PC-9 (cell line): Measurements from ENCODE around the gene HENMT1. TPM values are rescaled to one million over a fixed set of nuclear protein-coding genes. Genes with fewer than 3 reads are reported as not detected.

Experiments used
- BruUV-seq: library from RNA; stranded (reverse); fragments of 400-500 nt; replicated peaks from 2 replicates; lab custom pipeline; 2021; lab: Mats Ljungman, UMichigan
- CTCF ChIA-PET: fragments of 300-600 bp; sonication (Branson Sonifier 250); formaldehyde crosslinking; loops from one replicate; lab custom pipeline; 2022; ENCODE audit warnings: antibody characterized with exemption; lab: Charles Lee
- POLR2A ChIA-PET: fragments of 300-600 bp; sonication (Branson Sonifier 250); formaldehyde crosslinking; loops from one replicate; lab custom pipeline; 2022; ENCODE audit warnings: antibody characterized with exemption; ENCODE audit not compliant: unreplicated experiment; lab: Charles Lee
- DNase-seq, 2 experiments: peaks; one replicate each; pipeline versions ENCODE4 v3.0.0 to v3.0.0-alpha.2; 2015 to 2022; ENCODE audit warnings: mixed read lengths in 1 of 2
- H2AFZ ChIP-seq: fragments of 200-600 bp; sonication (generic); 2 replicates; pipeline ENCODE4 v1.8.1; 2017; ENCODE audit warnings: antibody characterized with exemption
- H3F3A ChIP-seq: fragments of 200-600 bp; sonication (generic); 2 replicates; pipeline ENCODE4 v1.8.1; 2017; ENCODE audit warnings: antibody characterized with exemption, mild to moderate bottlenecking, low read depth; ENCODE audit not compliant: insufficient read depth
- H3K27ac ChIP-seq: fragments of 200-600 bp; sonication (generic); 2 replicates; pipeline ENCODE4 v1.6.1; 2016; ENCODE audit warnings: mixed run types
- H3K27me3 ChIP-seq: fragments of 200-600 bp; sonication (generic); 2 replicates; pipeline ENCODE4 v1.6.1; 2016; ENCODE audit warnings: low read depth, mixed run types; ENCODE audit not compliant: insufficient read depth
- H3K36me3 ChIP-seq: fragments of 200-600 bp; sonication (generic); 2 replicates; pipeline ENCODE4 v1.6.1; 2016; ENCODE audit warnings: low read depth, mixed run types
- H3K4me1 ChIP-seq: fragments of 200-600 bp; sonication (generic); replicated peaks from 2 replicates; pipeline ENCODE4 v1.6.1; 2016; ENCODE audit warnings: mixed run types; ENCODE audit not compliant: insufficient read depth
- H3K4me2 ChIP-seq: fragments of 200-600 bp; sonication (generic); 2 replicates; pipeline ENCODE4 v1.6.1; 2017; ENCODE audit warnings: mixed run types
- H3K4me3 ChIP-seq: fragments of 200-600 bp; sonication (generic); 2 replicates; pipeline ENCODE4 v1.6.1; 2016; ENCODE audit warnings: mixed run types
- H3K79me2 ChIP-seq: fragments of 200-600 bp; sonication (generic); 2 replicates; pipeline ENCODE4 v1.6.1; 2017; ENCODE audit warnings: low read depth, mixed run types
- H3K9me2 ChIP-seq: fragments of 200-600 bp; sonication (generic); 2 replicates; pipeline ENCODE4 v1.8.1; 2017; ENCODE audit warnings: mild to moderate bottlenecking; ENCODE audit not compliant: insufficient read depth
- H3K9me3 ChIP-seq: fragments of 200-600 bp; sonication (generic); 2 replicates; pipeline ENCODE4 v1.8.1; 2016; ENCODE audit warnings: low read depth; ENCODE audit not compliant: insufficient read depth
- H4K20me1 ChIP-seq: fragments of 200-600 bp; sonication (generic); 2 replicates; pipeline ENCODE4 v1.8.1; 2017; ENCODE audit not compliant: insufficient read depth
- CTCF ChIP-seq: fragments of 200-600 bp; sonication (generic); conservative IDR thresholded peaks from 2 replicates; pipeline ENCODE4 v1.6.1; 2017; ENCODE audit warnings: mixed run types, antibody characterized with exemption, mild to moderate bottlenecking, moderate library complexity
- EZH2 ChIP-seq: fragments of 200-600 bp; sonication (generic); IDR thresholded peaks from 2 replicates; pipeline ENCODE4 v1.8.0; 2017; ENCODE audit warnings: antibody characterized with exemption, low read depth
- intact Hi-C: fragments of 100-400 bp; cut with micrococcal nuclease; formaldehyde crosslinking; loops from one replicate; pipeline ENCODE4 v1.10.0; 2022; ENCODE audit not compliant: unreplicated experiment
- total RNA-seq: library from RNA; stranded (reverse); gene quantifications from 2 replicates; pipeline ENCODE4 v1.2.3, GENCODE V29; 2021

HENMT1 gene
- total RNA-seq, 1 experiment from 2014 or later: 17.9 TPM

GRCh38 chr1:108665771-108666170 is 4.9 kb upstream of the HENMT1 start:
- H2AFZ ChIP-seq: no peak overlapping the region
- ChIA-PET CTCF (no interaction called here), POLR2A (no interaction called here)
- intact Hi-C loops: no loop called here
- H3K79me2 ChIP-seq: peaks cover 13% of the 10 kb centered on the region; the same call in 1 of the 2 replicates
- H3K9me3 ChIP-seq: no peaks in the 10 kb centered on the region
- no peak overlapping the region for H3K4me2 ChIP-seq
- no peak for TF ChIP-seq EZH2
- no peak overlapping the region for H3K4me3 ChIP-seq
- BruUV-seq: no TSS peak
- H3F3A ChIP-seq: peaks cover 8% of the 10 kb centered on the region; the same call in 1 of the 2 replicates
- H4K20me1 ChIP-seq: no peaks in the 10 kb centered on the region
- H3K27ac ChIP-seq: no peak overlapping the region
- H3K9me2 ChIP-seq: no peaks in the 10 kb centered on the region
- no peaks in the 10 kb centered on the region for H3K36me3 ChIP-seq
- no peaks in the 10 kb centered on the region for H3K27me3 ChIP-seq
- DNase-seq: no peak
- peaks cover 23% of the 10 kb centered on the region for H3K4me1 ChIP-seq

DNA sequence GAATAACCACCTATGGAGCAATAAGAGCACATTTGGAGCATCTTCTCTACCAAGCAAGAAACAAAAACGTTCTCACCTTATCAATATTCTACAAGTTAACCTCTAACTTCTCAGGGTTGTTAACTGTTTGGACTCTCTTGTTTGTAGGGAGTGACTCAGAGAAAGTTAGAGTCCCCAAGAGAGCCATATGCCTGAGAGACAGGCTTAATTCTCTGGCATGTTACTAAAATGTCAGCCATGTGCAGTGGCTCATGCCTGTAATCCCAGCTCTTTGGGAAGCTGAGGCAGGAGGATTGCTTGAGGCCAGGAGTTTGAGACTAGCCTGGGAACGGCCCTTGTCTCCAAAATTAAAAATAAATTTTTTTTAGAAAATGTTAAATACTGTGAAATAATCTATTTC is 4.2 kb upstream of the HENMT1 start:
- Histone ChIP-seq H4K20me1 (no peaks in the 10 kb centered on the region), H3K4me3 (no peak overlapping the region), H2AFZ (no peak overlapping the region), H3K27me3 (no peaks in the 10 kb centered on the region), H3K9me3 (no peaks in the 10 kb centered on the region), H3K27ac (no peak overlapping the region), H3K79me2 (peaks cover 13% of the 10 kb centered on the region; the same call in 1 of the 2 replicates), H3K4me1 (peaks cover 23% of the 10 kb centered on the region), H3F3A (peaks cover 13% of the 10 kb centered on the region; the same call in 1 of the 2 replicates), H3K4me2 (no peak overlapping the region), H3K36me3 (no peaks in the 10 kb centered on the region), H3K9me2 (no peaks in the 10 kb centered on the region)
- no TSS peak for BruUV-seq
- CTCF ChIA-PET: no interaction called here
- intact Hi-C loops: no loop called here
- no peak for TF ChIP-seq EZH2
- TF ChIP-seq CTCF: no peak
- POLR2A ChIA-PET: no interaction called here
- no peak for DNase-seq

DNA sequence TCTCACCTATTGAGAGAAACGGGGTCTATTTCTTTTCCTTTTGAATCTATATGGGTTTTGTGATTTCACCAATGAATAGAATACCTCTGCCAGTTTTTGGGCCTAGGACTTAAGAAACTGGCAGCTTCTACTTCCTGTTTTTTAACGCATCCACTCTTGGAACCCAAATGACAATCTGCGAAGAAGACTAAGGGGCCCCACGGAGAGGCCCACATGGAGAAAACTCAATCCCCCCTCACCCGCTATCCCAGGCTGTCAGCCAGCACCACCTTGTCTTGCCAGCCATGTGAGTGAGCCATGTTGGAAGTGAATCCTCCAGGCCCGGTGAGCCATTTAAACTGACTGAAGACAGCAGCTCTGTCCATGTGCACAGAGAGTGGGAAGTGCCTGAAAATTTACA is 3.6 kb upstream of the HENMT1 start:
- no peak overlapping the region for H3K4me2 ChIP-seq
- H3K79me2 ChIP-seq: peaks cover 13% of the 10 kb centered on the region; the same call in 1 of the 2 replicates
- H3K27ac ChIP-seq: no peak overlapping the region
- H4K20me1 ChIP-seq: no peaks in the 10 kb centered on the region
- no peak overlapping the region for H2AFZ ChIP-seq
- H3K36me3 ChIP-seq: no peaks in the 10 kb centered on the region
- no peaks in the 10 kb centered on the region for H3K9me2 ChIP-seq
- no peak for TF ChIP-seq CTCF
- TF ChIP-seq EZH2: no peak
- intact Hi-C loops: no loop called here
- no TSS peak for BruUV-seq
- ChIA-PET CTCF (no interaction called here), POLR2A (interaction anchor here (0.6 kb wide), 1 partner anchor 21 kb away, joined by 3 read pairs; no protein-coding TSS in a partner anchor)
- H3K9me3 ChIP-seq: no peaks in the 10 kb centered on the region
- DNase-seq: no peak
- no peak overlapping the region for H3K4me3 ChIP-seq
- no peaks in the 10 kb centered on the region for H3K27me3 ChIP-seq
- peaks cover 18% of the 10 kb centered on the region; the same call in 1 of the 2 replicates for H3F3A ChIP-seq
- H3K4me1 ChIP-seq: peaks cover 22% of the 10 kb centered on the region

GRCh38 chr1:108663074-108663473 is 2.2 kb upstream of the HENMT1 start:
- DNase-seq: no peak
- POLR2A ChIA-PET: interaction anchor here (0.7 kb wide), 1 partner anchor 222 kb away, joined by 4 read pairs; no protein-coding TSS in a partner anchor
- CTCF ChIA-PET: no interaction called here

More at GRCh38 chr1:108663074-108663473, 2.2 kb upstream of the HENMT1 start:
- intact Hi-C loops: no loop called here
- H3F3A ChIP-seq: peaks cover 18% of the 10 kb centered on the region; the same call in 1 of the 2 replicates
- H3K36me3 ChIP-seq: no peaks in the 10 kb centered on the region
- no peak overlapping the region for H3K27ac ChIP-seq
- no peak overlapping the region; the same call in 1 of the 2 replicates for H3K4me2 ChIP-seq
- no peaks in the 10 kb centered on the region for H3K27me3 ChIP-seq
- H3K79me2 ChIP-seq: peaks cover 13% of the 10 kb centered on the region; the same call in 1 of the 2 replicates
- H3K9me2 ChIP-seq: no peaks in the 10 kb centered on the region
- TF ChIP-seq EZH2 (no peak), CTCF (no peak)
- H3K4me1 ChIP-seq: peaks cover 13% of the 10 kb centered on the region
- no peaks in the 10 kb centered on the region for H4K20me1 ChIP-seq
- no TSS peak for BruUV-seq
- no peak overlapping the region for H2AFZ ChIP-seq
- H3K9me3 ChIP-seq: no peaks in the 10 kb centered on the region
- no peak overlapping the region for H3K4me3 ChIP-seq
